Neural cell (in vitro differentiated cells): ENCODE data around the gene RAB5A.

Experiments used
- CTCF ChIP-seq: fragments of 450-650 bp; IDR thresholded peaks from 2 replicates; pipeline ENCODE4 v1.5.1; 2014; ENCODE audit warnings: antibody characterized with exemption, mild to moderate bottlenecking, moderate library complexity; ENCODE audit not compliant: poor library complexity, severe bottlenecking
- EP300 ChIP-seq: fragments of 450-650 bp; conservative IDR thresholded peaks from 2 replicates; pipeline ENCODE4 v1.6.1; 2014; ENCODE audit warnings: antibody characterized with exemption, mild to moderate bottlenecking, moderate library complexity; ENCODE audit not compliant: poor library complexity, severe bottlenecking
- EZH2 ChIP-seq: fragments of 200-600, 300-800 bp; shearing (Covaris generic), sonication (generic); IDR thresholded peaks from 2 replicates; pipeline ENCODE4 v1.6.1; 2014; ENCODE audit warnings: antibody characterized with exemption, low read length, borderline replicate concordance, mild to moderate bottlenecking; ENCODE audit not compliant: insufficient read depth, poor library complexity, severe bottlenecking
- MXI1 ChIP-seq: fragments of 450-650 bp; conservative IDR thresholded peaks from 2 replicates; pipeline ENCODE4 v1.6.1; 2014; ENCODE audit warnings: antibody characterized with exemption, mild to moderate bottlenecking; ENCODE audit not compliant: poor library complexity, severe bottlenecking
- POLR2AphosphoS5 ChIP-seq: IDR thresholded peaks from 2 replicates; pipeline ENCODE4 v1.6.1; 2012
- RAD21 ChIP-seq: fragments of 450-650 bp; conservative IDR thresholded peaks from 2 replicates; pipeline ENCODE4 v1.6.1; 2014; ENCODE audit warnings: antibody characterized with exemption, mild to moderate bottlenecking, moderate library complexity
- REST ChIP-seq: IDR thresholded peaks from 2 replicates; pipeline ENCODE4 v1.6.1; 2012; ENCODE audit warnings: borderline replicate concordance
- SMC3 ChIP-seq: fragments of 450-650 bp; conservative IDR thresholded peaks from 2 replicates; pipeline ENCODE4 v1.6.1; 2014; ENCODE audit warnings: antibody characterized with exemption, mild to moderate bottlenecking, moderate library complexity; ENCODE audit not compliant: poor library complexity
- TAF1 ChIP-seq: IDR thresholded peaks from 2 replicates; pipeline ENCODE4 v1.6.1; 2012; ENCODE audit warnings: low read depth

GRCh38 chr3:19907523-19907922 lies 39.4 kb upstream of the RAB5A start:
- TF ChIP-seq EP300 (no peak), EZH2 (no peak), CTCF (no peak), RAD21 (no peak), REST (no peak), POLR2AphosphoS5 (no peak), TAF1 (no peak), SMC3 (no peak), MXI1 (no peak)
